HG03039 (cell line): Measurements from ENCODE around the gene ZNF322.

ENCODE experiments used
- ATAC-seq: cut with Tn5 transposase; IDR thresholded peaks from one replicate; pipeline ENCODE4 v1.9.1; 2021; ENCODE audit warnings: mild to moderate bottlenecking, moderate library complexity; ENCODE audit not compliant: unreplicated experiment

ZNF322 gene

GRCh38 chr6:26592649-26593048, 66.9 kb downstream of the ZNF322 start:
- ATAC-seq, result no peak

- ATAC-seq, result no peak
These were observed 70.6 kb downstream of the ZNF322 start for GRCh38 chr6:26588965-26589364.
